DMS153 (cell line): ENCODE data around the gene HES6.
A peak's percentile ranks its signal among the peaks of the same experiment; 100 is the strongest.

Source experiments
- DNase-seq: peaks from one replicate; lab custom pipeline; 2025; lab: John Stamatoyannopoulos, UW

Gene HES6

GRCh38 chr2:238233625-238234024 lies 6.2 kb downstream of the HES6 start:
- no peak for DNase-seq

GRCh38 chr2:238231809-238232208 lies 8.0 kb downstream of the HES6 start:
- no peak for DNase-seq

DNA sequence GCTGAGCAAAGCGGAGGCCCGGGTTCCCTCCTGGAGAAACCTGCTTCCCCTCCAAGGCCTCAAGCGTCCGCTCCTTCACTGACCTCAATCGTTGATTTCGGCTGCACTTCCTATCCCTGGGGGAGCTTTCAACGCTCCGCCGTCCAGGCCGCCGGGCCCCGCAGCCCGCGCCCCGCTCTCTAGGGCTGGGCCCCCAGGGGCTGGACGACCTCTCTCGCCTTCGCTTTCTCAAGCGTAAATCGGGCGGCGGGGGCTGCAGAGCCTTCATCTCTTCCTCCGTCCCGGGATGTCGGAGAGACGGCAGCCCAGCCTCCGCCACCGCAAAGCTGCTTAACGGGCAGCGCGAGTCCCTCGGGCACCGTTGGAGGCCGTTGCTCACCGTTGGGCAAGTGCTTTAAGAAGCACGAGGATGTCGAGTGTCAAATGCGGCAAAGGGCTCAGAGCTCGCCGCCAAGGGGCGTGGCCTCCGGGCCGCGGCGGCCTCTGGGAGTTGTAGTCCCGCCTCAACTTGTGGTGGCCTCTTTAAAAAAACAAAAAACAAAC lies 8.5 kb downstream of the HES6 start:
- DNase-seq: no peak

DNA sequence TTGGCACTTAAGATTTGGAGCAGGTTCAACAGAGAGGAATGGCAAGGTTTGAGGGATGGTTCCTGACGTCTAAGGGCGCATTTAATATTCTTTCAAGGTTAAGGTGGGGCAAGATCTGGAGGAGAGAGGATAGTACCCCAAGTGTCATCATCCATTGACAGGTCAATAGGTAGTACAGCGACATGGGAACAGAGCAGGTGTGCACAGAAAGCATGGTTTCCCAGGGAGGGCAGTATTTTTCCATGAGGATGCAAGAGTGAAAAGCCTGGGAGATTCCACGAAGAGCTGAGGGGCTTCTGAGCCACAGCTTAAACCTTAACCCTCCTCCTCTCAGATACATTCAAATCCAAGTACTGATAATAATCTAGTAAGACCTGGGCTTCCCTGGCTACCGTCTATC lies 9.1 kb downstream of the HES6 start:
- DNase-seq: no peak

DNA sequence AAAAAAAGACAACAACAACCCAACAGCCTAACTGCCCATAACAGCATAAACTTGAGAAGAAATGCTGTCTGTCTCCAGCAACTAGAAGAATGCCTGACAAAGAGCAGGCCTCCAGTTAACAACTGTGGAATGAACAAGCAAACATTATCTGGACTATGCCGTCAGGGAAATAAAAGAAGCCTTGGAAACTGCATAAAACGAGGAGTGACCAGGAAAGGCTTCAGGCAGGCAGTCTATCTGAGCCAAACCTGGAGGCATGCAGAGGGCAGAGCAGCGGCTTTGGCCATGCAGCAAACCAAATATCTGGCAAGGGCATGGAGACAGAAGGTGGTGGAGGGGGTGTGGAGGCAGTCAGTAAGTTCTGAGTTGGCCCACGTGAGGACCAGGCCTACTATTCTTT lies 11.1 kb downstream of the HES6 start:
- no peak for DNase-seq

DNA sequence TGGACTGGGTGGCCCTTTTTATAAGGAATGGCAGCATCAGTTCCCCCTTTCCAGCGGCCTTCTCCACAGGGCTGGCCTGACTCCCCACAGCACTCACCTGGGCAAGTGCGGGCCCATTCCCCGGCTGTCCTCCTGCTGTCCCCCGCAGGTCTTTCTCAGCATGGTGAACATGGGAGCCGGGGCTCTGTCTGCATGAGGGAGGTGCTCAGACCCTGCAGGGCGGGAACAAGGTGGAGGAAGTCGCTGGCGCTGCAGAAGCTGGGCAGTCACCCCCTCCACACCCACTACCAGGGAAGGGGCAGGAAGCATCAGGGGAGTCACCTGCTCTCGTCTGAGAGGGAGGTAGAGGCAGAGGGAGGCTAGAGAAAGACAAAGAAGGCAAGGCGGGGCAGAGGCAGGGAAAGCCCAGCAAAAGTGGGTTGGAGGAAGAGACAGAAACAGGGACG lies 12.2 kb downstream of the HES6 start:
- DNase-seq: no peak

DNA sequence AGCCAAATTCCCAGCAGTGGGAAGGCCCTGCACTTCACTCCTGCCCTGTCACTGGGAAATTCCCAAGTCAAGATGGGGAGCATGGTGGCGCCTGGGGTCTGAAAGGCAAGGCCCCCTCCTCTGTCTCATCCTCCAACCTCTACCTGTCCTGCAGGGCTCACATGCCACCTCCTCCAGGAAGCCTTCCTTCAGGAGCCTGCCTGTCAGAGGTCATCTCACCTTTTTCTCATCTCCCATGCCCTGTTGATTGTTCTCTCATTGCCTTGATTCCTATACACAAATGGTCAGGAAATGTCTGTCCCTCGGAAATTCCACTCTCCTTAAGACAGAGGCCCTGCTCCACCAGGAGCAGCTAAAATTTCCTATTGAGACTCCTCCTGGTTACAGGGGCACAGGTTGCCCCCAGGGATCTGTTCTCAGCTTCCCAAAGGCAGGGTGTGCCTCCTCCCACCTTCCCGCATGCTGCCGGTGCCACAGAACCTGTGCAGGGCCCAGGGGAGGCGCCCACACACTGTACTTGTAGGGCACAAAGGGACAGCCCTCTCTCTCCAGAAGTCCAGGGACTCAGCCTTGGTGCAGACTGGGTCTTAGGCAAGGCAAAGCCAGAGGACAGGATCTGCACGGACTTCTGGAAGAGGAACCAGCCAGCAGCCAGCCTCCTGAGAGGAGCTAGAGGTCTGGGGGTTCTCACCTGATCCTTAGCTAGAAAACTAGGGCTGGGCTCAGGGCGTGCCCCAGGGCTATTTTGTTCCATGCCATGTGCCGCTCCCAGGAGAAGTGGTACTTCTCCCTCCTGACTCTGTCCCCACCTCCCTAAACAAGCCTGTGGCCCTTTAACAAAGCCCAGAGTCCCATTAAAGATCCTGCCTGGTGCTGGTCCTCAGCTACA lies 12.9 kb downstream of the HES6 start:
- DNase-seq: no peak

DNA sequence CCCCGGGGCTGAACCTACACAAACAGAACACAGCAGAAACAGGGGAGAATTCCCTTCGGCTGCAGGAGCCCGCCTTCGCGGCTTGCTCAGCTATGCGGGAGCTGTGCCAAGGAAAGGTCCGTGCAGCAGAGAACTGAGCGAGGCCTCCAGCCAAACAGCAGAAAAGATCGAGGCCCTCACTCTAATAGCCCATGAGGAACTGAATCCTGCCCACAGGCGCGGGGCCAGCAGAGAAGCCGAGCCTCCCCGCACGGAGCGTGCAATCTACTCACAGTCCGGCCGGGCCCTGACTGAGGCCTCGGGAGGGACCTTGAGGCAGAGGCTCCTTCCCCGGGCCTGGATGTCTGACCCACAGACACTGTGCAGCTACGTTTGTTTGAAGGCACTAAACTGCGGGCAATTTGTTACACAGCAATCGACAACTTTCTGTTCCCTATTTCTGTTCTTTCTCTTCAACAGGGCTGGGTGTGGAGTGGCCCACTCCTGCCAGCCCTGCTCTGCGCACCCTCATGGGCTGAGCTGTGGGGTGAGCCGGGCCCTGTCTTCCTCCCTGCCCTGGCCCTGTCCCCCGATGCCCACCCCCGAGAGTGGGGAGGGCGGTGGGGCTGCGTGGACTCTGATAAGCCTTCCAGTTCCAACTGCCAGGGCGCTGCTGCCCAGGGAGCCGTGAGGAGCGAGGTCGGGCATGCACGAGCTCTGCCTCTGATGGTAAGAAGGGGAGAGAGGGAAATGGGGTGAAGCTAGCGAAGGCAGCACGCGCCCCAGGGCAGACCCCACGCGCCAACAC lies 13.7 kb downstream of the HES6 start:
- DNase-seq: no peak

- DNase-seq: no peak
These were observed 14.7 kb downstream of the HES6 start for GRCh38 chr2:238225121-238225520.

DNA sequence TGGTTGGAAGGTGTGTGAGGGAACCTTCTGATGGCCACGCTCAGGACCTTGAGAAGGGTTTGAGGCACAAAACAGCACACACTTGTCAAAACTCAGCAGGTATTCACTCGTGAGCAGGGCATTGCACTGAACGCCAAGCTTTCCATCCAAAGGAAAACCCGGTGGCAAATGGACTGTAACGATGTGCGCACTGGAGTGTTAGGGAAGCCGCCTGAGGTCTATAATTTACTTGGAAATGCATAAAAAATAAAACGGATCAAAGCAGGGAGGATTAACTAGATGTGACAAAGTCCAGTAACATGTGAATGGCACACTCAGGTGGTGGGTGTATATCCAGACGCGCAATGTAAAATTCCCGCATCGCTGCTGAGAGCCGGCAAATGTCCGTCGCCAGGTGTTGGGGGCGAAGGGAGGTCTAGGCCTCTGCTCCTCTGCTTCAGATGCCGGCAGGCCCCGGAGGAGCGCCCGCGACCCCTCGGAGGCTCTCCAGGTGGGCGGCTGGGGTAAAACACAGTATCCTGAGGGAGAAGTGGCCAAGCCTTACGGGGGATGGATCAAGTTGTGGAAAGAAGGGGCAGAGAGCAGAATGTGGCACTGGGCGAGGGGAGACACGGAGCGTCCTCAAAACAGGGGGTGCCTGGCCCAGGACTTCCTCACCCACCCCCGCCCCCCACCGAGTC lies 15.3 kb downstream of the HES6 start:
- DNase-seq: no peak

DNA sequence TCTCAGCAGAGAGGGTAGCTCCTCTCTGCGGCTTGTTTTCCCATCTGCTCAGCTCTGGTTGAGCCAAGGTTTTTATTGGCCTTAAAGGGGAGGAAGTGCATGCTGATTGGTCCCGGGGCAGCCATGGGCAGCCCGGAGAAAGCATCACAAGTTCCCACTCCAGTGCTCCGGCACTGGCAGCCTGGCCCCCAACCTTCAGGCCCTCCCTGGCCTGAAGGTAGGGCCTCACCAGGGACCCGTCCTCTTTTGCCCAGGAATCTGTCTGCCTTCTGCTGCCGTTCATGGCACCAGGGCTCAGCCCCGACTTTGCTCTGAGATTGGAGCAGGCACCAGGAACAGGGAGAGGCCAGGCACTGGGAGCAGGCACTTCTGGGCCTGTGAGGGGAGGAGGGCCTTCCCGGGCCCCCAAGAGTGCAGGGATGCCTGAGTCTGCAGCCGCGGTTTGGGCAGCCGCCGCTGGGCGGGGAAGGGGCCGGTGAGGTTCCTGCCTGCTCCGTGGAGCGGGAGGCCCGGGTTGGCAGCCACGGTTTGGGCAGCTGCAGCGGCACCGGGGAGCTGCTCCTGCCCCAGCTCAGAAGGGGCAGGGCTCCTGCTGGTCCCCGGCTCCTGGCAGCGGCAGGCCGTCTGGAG lies 18.8 kb downstream of the HES6 start:
- DNase-seq: no peak

DNA sequence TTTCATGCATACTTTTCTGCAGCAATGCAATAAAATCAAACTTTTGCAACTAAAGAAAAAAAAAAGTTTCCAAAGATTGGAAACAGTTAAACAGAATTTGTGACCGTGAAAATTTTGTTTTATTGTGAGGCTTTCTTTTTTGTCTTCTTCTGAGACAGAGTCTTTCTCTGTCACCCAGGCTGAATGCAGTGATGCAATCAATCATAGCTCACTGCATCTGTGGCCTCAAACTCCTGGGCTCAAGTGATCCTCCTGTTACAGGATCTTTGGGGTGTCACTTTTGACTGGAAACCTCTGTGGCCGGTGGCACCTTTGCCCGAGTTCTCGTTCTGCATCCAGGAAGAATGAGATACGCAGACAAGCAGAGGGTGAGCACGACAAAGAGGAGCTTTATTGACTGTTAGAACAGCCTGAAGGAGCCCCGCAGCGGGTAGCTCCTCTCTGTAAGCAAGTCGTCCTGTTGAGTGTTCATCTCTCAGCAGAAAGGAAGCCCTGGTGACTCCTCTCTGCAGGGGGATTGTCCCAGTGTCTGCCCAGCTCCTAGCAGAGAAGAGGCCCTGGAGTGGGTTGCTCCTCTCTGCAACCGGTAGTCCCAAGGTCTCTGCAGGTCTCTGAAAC lies 19.5 kb downstream of the HES6 start:
- DNase-seq: no peak

DNA sequence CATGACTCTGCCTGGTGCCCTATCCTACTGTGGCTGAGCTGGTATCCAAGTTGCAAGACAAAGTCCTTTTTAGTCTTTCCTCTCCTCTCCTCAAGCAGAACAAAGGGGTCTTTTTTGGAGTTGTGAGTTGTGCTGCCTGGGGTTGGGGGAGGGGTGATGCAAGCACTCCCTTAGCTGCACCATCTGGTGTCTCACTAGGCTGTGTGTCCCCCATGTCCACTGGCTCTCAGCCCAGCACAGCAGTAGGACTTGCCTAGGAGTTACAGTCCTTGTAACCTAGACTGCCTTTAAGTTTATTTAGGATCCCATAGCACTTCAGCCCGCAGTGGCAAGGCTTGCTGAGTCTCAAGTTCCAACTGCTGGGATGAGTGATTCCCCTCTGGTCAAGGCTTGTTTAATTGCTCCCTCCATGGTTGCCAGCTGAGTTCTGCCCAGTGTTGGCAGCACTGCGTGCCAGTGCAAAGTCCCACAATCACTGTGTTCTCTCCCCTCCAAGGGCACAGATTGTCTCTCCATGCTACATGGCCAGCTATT lies 23.1 kb downstream of the HES6 start:
- DNase-seq: no peak

DNA sequence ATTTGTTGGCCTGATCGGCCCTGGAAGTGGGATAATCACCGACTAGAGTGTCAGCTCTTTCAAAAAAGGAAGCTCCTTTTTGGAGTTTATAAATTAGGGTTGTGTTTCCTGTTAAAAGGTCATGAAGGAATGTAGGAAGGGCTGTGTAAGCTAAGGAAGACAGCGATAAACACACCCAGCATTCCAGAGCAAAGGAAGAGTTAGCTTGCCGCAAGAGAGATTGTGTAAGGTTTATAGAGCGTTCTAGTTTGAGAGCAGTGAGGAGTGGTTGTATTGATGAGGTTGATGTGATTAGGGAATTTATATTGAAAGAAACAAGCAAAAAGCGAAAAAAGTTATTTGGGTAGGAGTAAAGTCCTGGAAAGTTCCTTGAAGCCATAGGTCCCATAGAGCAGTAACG lies 32.8 kb downstream of the HES6 start:
- DNase-seq: no peak

GRCh38 chr2:238203973-238204683 lies 35.7 kb downstream of the HES6 start:
- DNase-seq: no peak

- peak; percentile 39 for DNase-seq
These were observed 36.5 kb downstream of the HES6 start, which contains the start of gene ILKAP for GRCh38 chr2:238203094-238203972. ILKAP (minus strand) TSS chr2:238203695; CDS start chr2:238203553, 142 bp downstream.

GRCh38 chr2:238202326-238203093 lies 37.3 kb downstream of the HES6 start:
- no peak for DNase-seq

DNA sequence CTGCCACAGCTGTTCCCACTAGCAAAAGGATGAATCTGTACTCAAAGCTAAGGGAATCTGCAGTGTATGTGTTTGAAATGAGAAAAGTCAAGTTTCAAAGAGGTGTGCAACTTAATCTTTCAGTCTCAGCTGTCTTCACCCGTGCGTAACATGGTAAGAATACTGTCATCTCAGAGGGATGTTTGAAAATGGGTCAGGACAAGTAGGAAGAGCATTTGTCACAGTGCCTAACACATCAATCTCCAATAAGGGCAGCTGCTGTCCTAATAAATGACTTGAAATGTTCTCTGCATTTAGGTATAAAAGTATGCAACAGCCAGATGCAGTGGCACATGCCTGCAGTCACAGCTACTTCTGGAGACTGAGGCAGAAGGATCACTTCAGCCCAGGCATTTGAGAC lies 49.4 kb downstream of the HES6 start:
- no peak for DNase-seq
